B cell (primary cell): ENCODE results near the gene CRISPLD2. TPM values are rescaled to one million over a fixed set of nuclear protein-coding genes. Genes with fewer than 3 reads are reported as not detected.

ENCODE experiments used
- ATAC-seq: fragments of 200-7000 bp; cut with Tn5 transposase; one replicate; pipeline ENCODE4 v1.10.0; 2021; ENCODE audit warnings: low read depth, mild to moderate bottlenecking, moderate number of reproducible peaks, moderate library complexity
- CTCF ChIA-PET: fragments of 350-600 bp; sonication (Branson Sonifier 250); formaldehyde crosslinking; loops from one replicate; lab custom pipeline; 2021; ENCODE audit warnings: antibody characterized with exemption, inconsistent platforms; lab: Charles Lee
- POLR2A ChIA-PET: fragments of 350-600 bp; sonication (Branson Sonifier 250); formaldehyde crosslinking; loops from one replicate; lab custom pipeline; 2021; ENCODE audit warnings: antibody characterized with exemption; lab: Charles Lee
- DNase-seq: peaks from one replicate; pipeline ENCODE4 v3.0.0; 2013
- H2AFZ ChIP-seq: 2 replicates; pipeline ENCODE4 v1.6.1; 2012; ENCODE audit warnings: mild to moderate bottlenecking, low read depth, low read length; ENCODE audit not compliant: insufficient read depth, poor library complexity, severe bottlenecking
- H3K27ac ChIP-seq, 2 donors: 1 replicate in 1 of 2; 2 replicates in 1 of 2; pipeline ENCODE4 v1.5.1; 2012 to 2013; ENCODE audit warnings: low read length in 2 of 2, mild to moderate bottlenecking in 2 of 2, moderate library complexity in 1 of 2
- H3K27me3 ChIP-seq, 4 experiments: fragments of 200-600 bp in 1 of 4; sonication (generic) in 1 of 4; replicated peaks in 1 of 4; 1 replicate in 2 of 4; 2 replicates in 2 of 4; pipeline versions ENCODE4 v1.6.1 to v1.7.0; 2013 to 2016; ENCODE audit warnings: low read length in 3 of 4, mild to moderate bottlenecking in 2 of 4, mixed read lengths in 1 of 4, moderate library complexity in 1 of 4; ENCODE audit not compliant: insufficient read depth in 4 of 4, control insufficient read depth in 3 of 4; ENCODE audit errors: control extremely low read depth in 1 of 4
- H3K36me3 ChIP-seq, 2 experiments: replicated peaks in 1 of 2; 1 replicate in 1 of 2; 2 replicates in 1 of 2; pipeline versions ENCODE4 v1.6.1 to v1.7.1; 2013; ENCODE audit warnings: low read length in 1 of 2; ENCODE audit not compliant: insufficient read depth in 2 of 2, control insufficient read depth in 1 of 2; ENCODE audit errors: control extremely low read depth in 1 of 2, extremely low read depth in 1 of 2
- H3K4me1 ChIP-seq, 2 donors: fragments of 200-600 bp in 1 of 2; sonication (generic) in 1 of 2; 1 replicate in 1 of 2; 2 replicates in 1 of 2; pipeline versions ENCODE4 v1.5.1 to v1.6.1; 2013 to 2017; ENCODE audit warnings: low read length in 2 of 2; ENCODE audit not compliant: control insufficient read depth in 2 of 2, insufficient read depth in 2 of 2
- H3K4me2 ChIP-seq: replicated peaks from 2 replicates; pipeline ENCODE3; 2012; ENCODE audit warnings: mild to moderate bottlenecking, low read depth, low read length; ENCODE audit not compliant: poor library complexity, severe bottlenecking
- H3K4me3 ChIP-seq, 5 experiments: fragments of 200-600 bp in 1 of 5; sonication (generic) in 1 of 5; 1 replicate in 3 of 5; 2 replicates in 2 of 5; pipeline versions ENCODE4 v1.5.1 to v1.7.0; 2011 to 2016; ENCODE audit warnings: low read length in 4 of 5, mild to moderate bottlenecking in 4 of 5, low read depth in 2 of 5, control low read depth in 1 of 5, moderate library complexity in 1 of 5; ENCODE audit not compliant: insufficient read depth in 1 of 5; ENCODE audit errors: control extremely low read depth in 1 of 5, extremely low read depth in 1 of 5
- H3K79me2 ChIP-seq: fragments of 200-600 bp; sonication (generic); one replicate; pipeline ENCODE4 v1.6.0; 2016; ENCODE audit warnings: low read length; ENCODE audit not compliant: control insufficient read depth, insufficient read depth
- H3K9ac ChIP-seq: fragments of 200-600 bp; sonication (generic); 2 replicates; pipeline ENCODE4 v1.6.1; 2017; ENCODE audit warnings: mild to moderate bottlenecking, low read length, moderate library complexity
- H3K9me3 ChIP-seq, 3 donors: one replicate each; pipeline versions ENCODE4 v1.6.1 to v1.7.1; 2013; ENCODE audit warnings: low read length in 2 of 3; ENCODE audit not compliant: control insufficient read depth in 2 of 3, insufficient read depth in 1 of 3; ENCODE audit errors: control extremely low read depth in 1 of 3
- H4K20me1 ChIP-seq: 2 replicates; pipeline ENCODE4 v1.6.0; 2012; ENCODE audit warnings: mild to moderate bottlenecking, low read length; ENCODE audit not compliant: insufficient read depth, control insufficient read depth, poor library complexity, severe bottlenecking
- H3K27ac Mint-ChIP-seq: one replicate; pipeline ENCODE4 v1.8.0; 2021; ENCODE audit warnings: mixed read lengths
- H3K27me3 Mint-ChIP-seq: one replicate; pipeline ENCODE4 v1.8.0; 2021; ENCODE audit warnings: mixed read lengths
- H3K4me1 Mint-ChIP-seq: one replicate; pipeline ENCODE4 v1.8.0; 2021; ENCODE audit warnings: mixed read lengths
- H3K4me3 Mint-ChIP-seq: one replicate; pipeline ENCODE4 v1.8.0; 2021; ENCODE audit warnings: mixed read lengths
- H3K9me3 Mint-ChIP-seq: one replicate; pipeline ENCODE4 v1.8.0; 2022; ENCODE audit warnings: mixed read lengths; ENCODE audit not compliant: insufficient read depth
- EZH2 ChIP-seq: IDR thresholded peaks from 2 replicates; pipeline ENCODE4 v1.6.1; 2012; ENCODE audit warnings: borderline replicate concordance, low read depth, mild to moderate bottlenecking, moderate library complexity, low read length; ENCODE audit not compliant: insufficient read depth, poor library complexity, severe bottlenecking
- WGBS: methylation state at CpG from one replicate; pipeline ENCODE4 v1.1.5; 2013; ENCODE audit warnings: missing lambda C conversion rate; ENCODE audit not compliant: insufficient coverage; 5-methylcytosine and 5-hydroxymethylcytosine counted together
- intact Hi-C: fragments of 100-400 bp; cut with micrococcal nuclease; formaldehyde crosslinking; loops from one replicate; pipeline ENCODE4 v1.10.0; 2022
- polyA plus RNA-seq: library from polyadenylated mRNA; depleted of rRNA; stranded (reverse); fragments of >200 nt; gene quantifications from 2 replicates; pipeline ENCODE4 v1.2.3, GENCODE V29; 2012
- total RNA-seq, 2 donors: library from RNA; stranded (reverse); fragments of 120-200 nt in 1 of 2; gene quantifications; 1 replicate in 1 of 2; 2 replicates in 1 of 2; pipeline versions ENCODE4 v1.2.3 to v1.2.4, GENCODE V29; 2013 to 2022
- TF ChIP-seq, protein P1 (sequence below): fragments of 200-600 bp; IDR thresholded peaks from one replicate; pipeline ENCODE4 v1.8.0; 2022; ENCODE audit warnings: antibody characterized with exemption, mild to moderate bottlenecking

CRISPLD2 gene
- total and polyA plus RNA-seq, 2 donors (not counting 1 experiment from before 2014, with no cell fraction given), result 0.25 to 0.37 TPM

DNA sequence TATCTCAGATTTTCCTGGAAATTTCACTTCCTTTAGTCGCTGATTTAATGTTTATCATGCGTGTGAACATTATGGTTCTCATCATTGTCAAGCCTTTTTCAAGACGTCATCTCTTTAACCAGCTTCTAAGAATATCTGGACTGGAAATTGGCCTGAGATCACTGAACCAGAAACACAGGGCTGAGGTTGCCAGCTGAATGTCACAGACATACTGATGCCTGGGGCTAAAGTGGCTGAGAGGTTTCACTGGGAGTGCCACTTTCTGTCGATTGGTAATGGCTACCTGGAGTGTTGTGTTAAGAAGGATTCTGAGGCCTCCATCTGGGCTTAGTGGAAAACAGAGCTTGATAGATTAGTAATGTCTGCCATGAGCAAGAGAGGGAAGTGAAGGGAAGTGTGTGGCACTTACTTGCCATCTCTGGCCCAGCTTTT lies 54.2 kb downstream of the CRISPLD2 start:
- no peak overlapping the region for H2AFZ ChIP-seq
- no peak overlapping the region for H3K27ac Mint-ChIP-seq
- POLR2A ChIA-PET, result no interaction called here

DNA sequence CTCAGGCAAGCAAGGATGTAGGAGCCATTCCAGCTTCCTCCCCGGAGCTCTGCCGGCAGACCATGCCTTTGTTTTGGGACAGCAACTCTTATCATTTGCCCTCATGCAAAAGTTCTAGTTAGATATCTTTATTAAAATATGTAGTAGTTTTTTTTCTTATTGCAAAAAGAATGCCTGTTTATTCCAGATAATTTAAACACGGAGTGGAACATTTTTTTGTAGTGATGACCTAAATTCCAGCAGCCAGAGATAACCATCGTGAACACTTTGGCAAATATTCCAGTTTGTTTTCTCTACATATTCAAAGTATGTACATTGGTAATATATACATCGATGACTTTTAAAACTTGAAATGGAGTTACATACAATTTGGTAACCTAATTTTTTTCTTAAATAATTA lies 54.8 kb downstream of the CRISPLD2 start:
- H3K27me3 ChIP-seq, result no peaks in the 10 kb centered on the region
- no peak for DNase-seq
- H3K36me3 ChIP-seq, result no peaks in the 10 kb centered on the region
- no peaks in the 10 kb centered on the region for H3K79me2 ChIP-seq
- H2AFZ ChIP-seq, result no peak overlapping the region
- no peak overlapping the region for H3K9ac ChIP-seq
- Mint-ChIP-seq H3K4me3 (no peak overlapping the region), H3K27ac (no peak overlapping the region), H3K27me3 (peaks cover 4% of the 10 kb centered on the region), H3K9me3 (no peaks in the 10 kb centered on the region), H3K4me1 (no peaks in the 10 kb centered on the region)
- intact Hi-C loops, result no loop called here
- H3K9me3 ChIP-seq, result no peaks in the 10 kb centered on the region
- ChIA-PET POLR2A (no interaction called here), CTCF (no interaction called here)
- no peak for ATAC-seq
- WGBS, result no CpG with 5 or more reads among the region's 5 CpGs
- TF ChIP-seq EZH2, result no peak
- TF ChIP-seq, protein P1, sequence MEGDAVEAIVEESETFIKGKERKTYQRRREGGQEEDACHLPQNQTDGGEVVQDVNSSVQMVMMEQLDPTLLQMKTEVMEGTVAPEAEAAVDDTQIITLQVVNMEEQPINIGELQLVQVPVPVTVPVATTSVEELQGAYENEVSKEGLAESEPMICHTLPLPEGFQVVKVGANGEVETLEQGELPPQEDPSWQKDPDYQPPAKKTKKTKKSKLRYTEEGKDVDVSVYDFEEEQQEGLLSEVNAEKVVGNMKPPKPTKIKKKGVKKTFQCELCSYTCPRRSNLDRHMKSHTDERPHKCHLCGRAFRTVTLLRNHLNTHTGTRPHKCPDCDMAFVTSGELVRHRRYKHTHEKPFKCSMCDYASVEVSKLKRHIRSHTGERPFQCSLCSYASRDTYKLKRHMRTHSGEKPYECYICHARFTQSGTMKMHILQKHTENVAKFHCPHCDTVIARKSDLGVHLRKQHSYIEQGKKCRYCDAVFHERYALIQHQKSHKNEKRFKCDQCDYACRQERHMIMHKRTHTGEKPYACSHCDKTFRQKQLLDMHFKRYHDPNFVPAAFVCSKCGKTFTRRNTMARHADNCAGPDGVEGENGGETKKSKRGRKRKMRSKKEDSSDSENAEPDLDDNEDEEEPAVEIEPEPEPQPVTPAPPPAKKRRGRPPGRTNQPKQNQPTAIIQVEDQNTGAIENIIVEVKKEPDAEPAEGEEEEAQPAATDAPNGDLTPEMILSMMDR, result no peak
- no peaks in the 10 kb centered on the region for H3K4me1 ChIP-seq
- H3K27ac ChIP-seq, result no peak overlapping the region
- H3K4me2 ChIP-seq, result no peak overlapping the region
- no peaks in the 10 kb centered on the region for H4K20me1 ChIP-seq
- H3K4me3 ChIP-seq, result no peak overlapping the region

More for the DNA sequence above, 54.2 kb downstream of the CRISPLD2 start:
- no peak overlapping the region for H3K4me2 ChIP-seq
- H3K4me1 ChIP-seq, result no peaks in the 10 kb centered on the region
- ATAC-seq (no peak), DNase-seq (no peak)
- H4K20me1 ChIP-seq, result no peaks in the 10 kb centered on the region
- CTCF ChIA-PET, result no interaction called here
- no peaks in the 10 kb centered on the region for H3K27me3 ChIP-seq
- H3K4me3 ChIP-seq, result no peak overlapping the region
- H3K27ac ChIP-seq, result no peak overlapping the region
- peaks cover 3% of the 10 kb centered on the region for H3K27me3 Mint-ChIP-seq
- intact Hi-C loops, result no loop called here
- H3K36me3 ChIP-seq, result no peaks in the 10 kb centered on the region
- no peaks in the 10 kb centered on the region for H3K9me3 Mint-ChIP-seq
- H3K9ac ChIP-seq, result no peak overlapping the region
- no peak overlapping the region for H3K4me3 Mint-ChIP-seq
- H3K4me1 Mint-ChIP-seq, result no peaks in the 10 kb centered on the region
- no peaks in the 10 kb centered on the region for H3K79me2 ChIP-seq
- no peak for TF ChIP-seq EZH2
- TF ChIP-seq, protein P1, result no peak
- 76% methylated on average over 3 of the region's 4 CpGs for WGBS
- H3K9me3 ChIP-seq, result no peaks in the 10 kb centered on the region
